Gastrocnemius medialis (tissue), 4 donors: Measurements from ENCODE around the gene SCAF11.

Experiments used
- CTCF ChIP-seq, 5 experiments: fragments of 450-650 bp in 3 of 5; fragments of 200-600 bp in 2 of 5; sonication (generic) in 2 of 5; IDR thresholded peaks in 4 of 5; conservative IDR thresholded peaks in 1 of 5; 1 replicate in 4 of 5; 2 replicates in 1 of 5; pipeline ENCODE4 v1.5.1; 2016 to 2019; ENCODE audit warnings: antibody characterized with exemption in 5 of 5, mild to moderate bottlenecking in 3 of 5, moderate library complexity in 3 of 5
- POLR2A ChIP-seq, 2 donors: fragments of 450-650 bp; IDR thresholded peaks; one replicate each; pipeline ENCODE4 v1.6.1; 2017; ENCODE audit warnings: antibody characterized with exemption in 2 of 2, mild to moderate bottlenecking in 2 of 2, moderate library complexity in 2 of 2

- TF ChIP-seq CTCF (IDR thresholded peaks at IDR 0.05 in 4 of 5, conservative IDR thresholded peaks at IDR 0.05 in 1 of 5) (no peak), POLR2A (IDR thresholded peaks at IDR 0.05) (no peak)
Measured at GRCh38 chr12:45944771-45945170, 45.6 kb downstream of the SCAF11 start.
